ENCODE data around the gene TENM4. TPM values are rescaled to one million over a fixed set of nuclear protein-coding genes. Genes with fewer than 3 reads are reported as not detected.

Gene TENM4
- polyA plus RNA-seq, 1 donor from 2014 or later = not detected

DNA sequence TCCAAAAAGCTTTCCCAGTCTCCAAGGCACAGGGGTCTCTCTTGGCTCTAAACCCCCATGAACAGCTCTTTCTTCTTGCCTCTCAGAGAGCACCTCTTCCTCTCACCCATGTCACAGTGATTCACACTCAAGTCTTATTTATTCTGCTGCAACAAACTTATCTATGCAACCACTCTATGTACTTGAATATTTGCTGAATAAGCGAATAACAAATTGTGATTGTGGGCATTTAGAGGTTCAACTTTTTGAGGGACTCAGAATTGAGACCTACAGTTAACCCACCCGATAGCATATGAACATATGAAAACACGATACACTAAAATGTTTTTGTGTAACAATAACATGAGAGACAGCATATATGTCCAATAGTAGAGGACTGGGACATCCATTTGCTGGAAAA lies 729.1 kb downstream of the TENM4 start:
- H3K27me3 Mint-ChIP-seq = peaks cover 2% of the 10 kb centered on the region
- H3K4me1 Mint-ChIP-seq = no peaks in the 10 kb centered on the region
- H3K27ac Mint-ChIP-seq = no peak overlapping the region
- H3K36me3 Mint-ChIP-seq = no peaks in the 10 kb centered on the region
- H3K4me3 Mint-ChIP-seq = no peak overlapping the region
- peaks cover 0 to 1% (median 0%) of the 10 kb centered on the region in 3 donors for H3K9me3 Mint-ChIP-seq

GRCh38 chr11:78710417-78710816 lies 730.4 kb downstream of the TENM4 start:
- Mint-ChIP-seq H3K36me3 (no peaks in the 10 kb centered on the region), H3K27ac (no peak overlapping the region), H3K4me1 (no peaks in the 10 kb centered on the region), H3K9me3 (peaks cover 0 to 1% (median 0%) of the 10 kb centered on the region in 3 donors), H3K4me3 (no peak overlapping the region), H3K27me3 (no peaks in the 10 kb centered on the region)

GRCh38 chr11:78708388-78708787 lies 732.4 kb downstream of the TENM4 start:
- no peaks in the 10 kb centered on the region for H3K36me3 Mint-ChIP-seq
- peaks cover 0 to 1% (median 0%) of the 10 kb centered on the region in 3 donors for H3K9me3 Mint-ChIP-seq
- no peaks in the 10 kb centered on the region for H3K4me1 Mint-ChIP-seq
- H3K4me3 Mint-ChIP-seq = no peak overlapping the region
- no peak overlapping the region for H3K27ac Mint-ChIP-seq
- no peaks in the 10 kb centered on the region for H3K27me3 Mint-ChIP-seq

- H3K36me3 Mint-ChIP-seq = no peaks in the 10 kb centered on the region
- no peak overlapping the region for H3K27ac Mint-ChIP-seq
- H3K27me3 Mint-ChIP-seq = no peaks in the 10 kb centered on the region
- no peak overlapping the region for H3K4me3 Mint-ChIP-seq
- H3K4me1 Mint-ChIP-seq = no peaks in the 10 kb centered on the region
- H3K9me3 Mint-ChIP-seq = no peaks in the 10 kb centered on the region
These were observed 734.3 kb downstream of the TENM4 start for GRCh38 chr11:78706551-78706950.

DNA sequence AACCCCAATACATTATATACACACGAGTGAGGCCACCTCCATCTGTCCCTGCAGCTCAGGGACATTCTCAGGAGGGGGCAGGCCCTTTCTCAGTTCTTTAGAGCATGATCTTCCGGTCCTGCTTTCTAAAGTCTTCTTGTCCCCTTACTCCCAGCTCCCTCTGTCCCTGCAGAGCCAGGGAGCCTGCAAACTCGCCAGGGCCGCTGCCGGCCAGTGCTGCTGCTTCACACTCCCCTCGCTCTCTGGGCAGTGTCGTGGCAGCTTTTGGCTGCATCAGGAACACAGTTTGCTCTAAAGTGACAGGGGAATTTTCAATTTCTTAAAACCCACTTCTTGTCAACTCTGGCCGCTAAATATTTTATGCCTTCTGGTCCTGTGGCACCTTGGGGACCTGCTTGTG lies 736.0 kb downstream of the TENM4 start:
- Mint-ChIP-seq H3K27me3 (no peaks in the 10 kb centered on the region), H3K4me3 (no peak overlapping the region), H3K27ac (no peak overlapping the region), H3K36me3 (no peaks in the 10 kb centered on the region), H3K4me1 (no peaks in the 10 kb centered on the region), H3K9me3 (no peaks in the 10 kb centered on the region)

GRCh38 chr11:78699609-78700135 lies 741.2 kb downstream of the TENM4 start:
- H3K4me1 Mint-ChIP-seq = peaks cover 0 to 2% (median 0%) of the 10 kb centered on the region in 3 donors
- H3K27me3 Mint-ChIP-seq = peaks cover 2% of the 10 kb centered on the region
- no peak overlapping the region for H3K27ac Mint-ChIP-seq
- peaks cover 2% of the 10 kb centered on the region for H3K36me3 Mint-ChIP-seq
- no peaks in the 10 kb centered on the region for H3K9me3 Mint-ChIP-seq
- H3K4me3 Mint-ChIP-seq = no peak overlapping the region

GRCh38 chr11:78698612-78699011 lies 742.2 kb downstream of the TENM4 start:
- no peak overlapping the region for H3K27ac Mint-ChIP-seq
- peaks cover 2% of the 10 kb centered on the region for H3K36me3 Mint-ChIP-seq
- no peaks in the 10 kb centered on the region for H3K9me3 Mint-ChIP-seq
- H3K4me3 Mint-ChIP-seq = no peak overlapping the region
- peaks cover 0 to 2% (median 0%) of the 10 kb centered on the region in 3 donors for H3K4me1 Mint-ChIP-seq
- H3K27me3 Mint-ChIP-seq = peaks cover 2% of the 10 kb centered on the region

- Mint-ChIP-seq H3K27ac (no peak overlapping the region), H3K4me3 (no peak overlapping the region), H3K27me3 (peaks cover 2% of the 10 kb centered on the region), H3K36me3 (peaks cover 2% of the 10 kb centered on the region), H3K4me1 (peaks cover 0 to 2% (median 0%) of the 10 kb centered on the region in 3 donors), H3K9me3 (no peaks in the 10 kb centered on the region)
These were observed 744.7 kb downstream of the TENM4 start for GRCh38 chr11:78696177-78696576.

DNA sequence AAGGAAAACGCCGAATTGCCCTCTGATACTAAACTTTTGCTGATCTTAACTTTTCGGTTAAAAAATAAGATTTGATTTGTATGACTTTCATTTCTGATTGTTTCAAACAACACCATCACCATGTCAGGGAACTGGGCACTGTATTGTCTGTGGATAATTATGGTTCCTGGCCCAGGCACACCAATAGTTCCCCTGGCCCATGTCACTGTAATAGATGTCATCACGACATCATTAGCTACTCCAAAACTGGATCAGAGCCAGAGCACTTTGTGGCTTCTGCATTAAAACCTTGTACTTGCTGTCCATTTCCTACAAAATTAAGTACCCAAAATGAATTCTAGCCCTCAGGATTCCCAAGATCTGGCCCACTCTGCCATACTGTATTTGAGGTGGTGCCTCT lies 746.7 kb downstream of the TENM4 start:
- peaks cover 2% of the 10 kb centered on the region for H3K27me3 Mint-ChIP-seq

GRCh38 chr11:78691215-78691614 lies 749.6 kb downstream of the TENM4 start:
- H3K27me3 Mint-ChIP-seq = no peaks in the 10 kb centered on the region
- H3K36me3 Mint-ChIP-seq = no peaks in the 10 kb centered on the region
- no peak overlapping the region for H3K27ac Mint-ChIP-seq
- H3K9me3 Mint-ChIP-seq = no peaks in the 10 kb centered on the region
- H3K4me1 Mint-ChIP-seq = peaks cover 0 to 2% (median 0%) of the 10 kb centered on the region in 3 donors
- H3K4me3 Mint-ChIP-seq = no peak overlapping the region

More for the DNA sequence above, 746.7 kb downstream of the TENM4 start:
- Mint-ChIP-seq H3K4me3 (no peak overlapping the region), H3K4me1 (peaks cover 0 to 2% (median 0%) of the 10 kb centered on the region in 3 donors), H3K36me3 (peaks cover 2% of the 10 kb centered on the region), H3K9me3 (no peaks in the 10 kb centered on the region), H3K27ac (no peak overlapping the region)

GRCh38 chr11:78690352-78690987 lies 750.4 kb downstream of the TENM4 start:
- no peak overlapping the region for H3K4me3 Mint-ChIP-seq
- H3K36me3 Mint-ChIP-seq = no peaks in the 10 kb centered on the region
- no peaks in the 10 kb centered on the region for H3K27me3 Mint-ChIP-seq
- no peaks in the 10 kb centered on the region for H3K9me3 Mint-ChIP-seq
- no peak overlapping the region for H3K27ac Mint-ChIP-seq
- H3K4me1 Mint-ChIP-seq = no peaks in the 10 kb centered on the region

DNA sequence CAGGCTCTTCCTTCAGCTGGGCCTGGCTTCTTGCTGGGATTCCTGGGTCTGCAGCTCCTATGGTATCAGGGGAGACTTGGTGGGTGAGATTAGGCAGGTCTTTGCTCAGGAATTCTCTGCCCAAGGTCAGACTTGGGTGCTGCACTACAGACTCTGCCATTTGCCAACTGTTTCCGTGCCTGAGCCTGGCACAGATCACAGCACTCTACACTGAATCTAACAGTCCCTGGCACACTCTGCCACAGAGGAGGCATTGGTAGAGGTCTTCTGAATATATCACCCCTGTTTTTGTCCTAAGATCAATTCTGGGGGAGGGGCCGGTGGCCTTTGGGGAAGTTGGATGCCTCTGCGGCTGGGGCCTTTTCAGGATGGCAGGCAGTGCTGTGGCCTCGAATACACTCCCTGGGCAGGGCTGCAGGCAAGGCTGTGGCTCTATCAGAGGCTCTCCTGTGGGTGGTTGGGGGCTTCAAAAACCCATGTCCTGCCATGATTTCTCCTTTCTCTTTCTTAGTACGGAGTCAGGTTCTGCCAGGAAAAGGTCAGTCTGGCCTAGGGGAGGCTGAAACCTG lies 751.2 kb downstream of the TENM4 start:
- Mint-ChIP-seq H3K27me3 (no peaks in the 10 kb centered on the region), H3K4me3 (no peak overlapping the region), H3K27ac (no peak overlapping the region), H3K9me3 (no peaks in the 10 kb centered on the region), H3K4me1 (no peaks in the 10 kb centered on the region), H3K36me3 (no peaks in the 10 kb centered on the region)

DNA sequence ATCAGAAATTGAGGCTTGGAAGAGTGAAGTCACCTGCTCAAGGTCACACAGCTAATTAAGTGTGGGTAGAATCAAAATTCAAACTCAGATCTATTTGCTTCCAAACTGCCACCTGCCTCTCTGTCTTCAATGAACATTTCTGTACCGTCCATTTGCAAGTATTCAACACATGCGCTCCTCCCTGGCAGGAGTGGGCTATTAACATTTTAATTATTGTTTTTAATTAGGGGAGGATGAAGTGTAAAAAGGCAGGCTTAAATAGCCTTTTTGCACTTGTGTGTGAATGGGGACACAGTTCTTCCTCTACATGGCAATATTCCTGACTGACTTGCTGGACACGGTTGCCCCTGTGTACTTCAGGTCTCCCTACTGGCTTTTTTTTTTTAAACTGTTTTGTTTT lies 751.7 kb downstream of the TENM4 start:
- H3K4me3 Mint-ChIP-seq = no peak overlapping the region
- no peak overlapping the region for H3K27ac Mint-ChIP-seq
- H3K9me3 Mint-ChIP-seq = no peaks in the 10 kb centered on the region
- no peaks in the 10 kb centered on the region for H3K4me1 Mint-ChIP-seq
- no peaks in the 10 kb centered on the region for H3K27me3 Mint-ChIP-seq
- H3K36me3 Mint-ChIP-seq = no peaks in the 10 kb centered on the region

GRCh38 chr11:78688460-78688859 lies 752.4 kb downstream of the TENM4 start:
- no peaks in the 10 kb centered on the region for H3K27me3 Mint-ChIP-seq
- no peak overlapping the region for H3K27ac Mint-ChIP-seq
- no peaks in the 10 kb centered on the region for H3K4me1 Mint-ChIP-seq
- no peaks in the 10 kb centered on the region for H3K9me3 Mint-ChIP-seq
- H3K36me3 Mint-ChIP-seq = no peaks in the 10 kb centered on the region
- no peak overlapping the region for H3K4me3 Mint-ChIP-seq

DNA sequence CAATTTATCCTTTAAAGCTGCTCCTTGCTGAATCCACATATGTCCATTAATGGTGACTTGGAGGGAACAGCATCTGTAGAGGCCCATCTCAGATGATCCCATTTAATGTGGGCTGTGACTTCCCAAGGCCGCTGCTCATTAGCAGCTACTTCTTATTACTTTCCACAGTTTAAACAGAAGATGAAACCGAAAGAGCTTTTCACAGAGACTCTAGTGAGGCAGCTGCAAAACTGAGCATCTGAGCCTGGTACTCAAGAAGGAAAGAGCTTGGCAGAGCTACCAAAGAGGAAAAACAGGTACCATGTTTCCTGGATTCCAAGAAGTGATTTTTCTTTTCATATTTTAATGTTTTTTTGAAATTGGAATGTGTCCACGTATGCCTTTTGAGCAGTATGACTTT lies 755.7 kb downstream of the TENM4 start:
- no peaks in the 10 kb centered on the region for H3K9me3 Mint-ChIP-seq
- H3K36me3 Mint-ChIP-seq = no peaks in the 10 kb centered on the region
- no peak overlapping the region for H3K4me3 Mint-ChIP-seq
- no peaks in the 10 kb centered on the region for H3K4me1 Mint-ChIP-seq
- no peak overlapping the region for H3K27ac Mint-ChIP-seq
- H3K27me3 Mint-ChIP-seq = no peaks in the 10 kb centered on the region

DNA sequence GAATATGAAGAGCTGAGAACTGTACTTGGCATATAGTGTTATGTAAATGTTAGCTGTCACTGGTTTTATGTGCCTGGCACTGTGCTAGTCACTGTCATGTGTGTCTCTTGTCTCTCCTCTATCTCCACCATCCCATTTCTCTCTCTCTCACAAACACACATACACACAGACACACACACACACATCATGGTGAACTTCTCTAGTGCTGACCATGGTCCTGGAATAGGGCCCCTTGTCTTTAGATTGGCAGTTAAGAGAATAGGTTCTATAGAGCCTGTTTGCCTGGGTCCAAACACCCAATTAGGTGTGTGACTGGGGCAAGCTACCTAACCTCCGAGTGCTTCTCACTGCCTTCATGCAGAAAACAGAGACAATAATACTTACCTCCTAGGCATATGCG lies 756.5 kb downstream of the TENM4 start:
- Mint-ChIP-seq H3K4me3 (peak overlapping the region in 1 of 4 donors; percentile 14), H3K9me3 (no peaks in the 10 kb centered on the region), H3K36me3 (no peaks in the 10 kb centered on the region), H3K27me3 (no peaks in the 10 kb centered on the region), H3K27ac (no peak overlapping the region), H3K4me1 (no peaks in the 10 kb centered on the region)

Measured in IgD-negative memory B cell (primary cell).